Gastrocnemius medialis (tissue), 4 donors: ENCODE data around the gene NSUN4.

Experiments used
- CTCF ChIP-seq, 5 experiments: fragments of 450-650 bp in 3 of 5; fragments of 200-600 bp in 2 of 5; sonication (generic) in 2 of 5; IDR thresholded peaks in 4 of 5; conservative IDR thresholded peaks in 1 of 5; 1 replicate in 4 of 5; 2 replicates in 1 of 5; pipeline ENCODE4 v1.5.1; 2016 to 2019; ENCODE audit warnings: antibody characterized with exemption in 5 of 5, mild to moderate bottlenecking in 3 of 5, moderate library complexity in 3 of 5
- POLR2A ChIP-seq, 2 donors: fragments of 450-650 bp; IDR thresholded peaks; one replicate each; pipeline ENCODE4 v1.6.1; 2017; ENCODE audit warnings: antibody characterized with exemption in 2 of 2, mild to moderate bottlenecking in 2 of 2, moderate library complexity in 2 of 2

GRCh38 chr1:46309401-46310159 lies 31.0 kb upstream of the NSUN4 start:
- TF ChIP-seq CTCF (IDR thresholded peaks at IDR 0.05 in 4 of 5, conservative IDR thresholded peaks at IDR 0.05 in 1 of 5) (no peak), POLR2A (IDR thresholded peaks at IDR 0.05) (no peak)
